Measurements from ENCODE around the gene APOBR. TPM values are rescaled to one million over a fixed set of nuclear protein-coding genes. Genes with fewer than 3 reads are reported as not detected.

APOBR gene
- total RNA-seq, 2 experiments from 2014 or later, result 0.47 to 3.4 TPM

- Histone ChIP-seq H3K79me2 (ENCODE audit: insufficient read depth, low read depth, low read length) (no peaks in the 10 kb centered on the region), H3K9me2 (ENCODE audit: insufficient read depth, low read length) (no peaks in the 10 kb centered on the region), H3K9me3 (ENCODE audit: low read length) (no peaks in the 10 kb centered on the region), H3K27ac (ENCODE audit: low read depth, low read length, poor library complexity, severe bottlenecking) (no peak overlapping the region), H4K20me1 (ENCODE audit: insufficient read depth, low read length) (no peaks in the 10 kb centered on the region), H3K36me3 (ENCODE audit: insufficient read depth, low read length) (no peaks in the 10 kb centered on the region), H3K4me2 (ENCODE audit: low read length) (no peak overlapping the region), H2AFZ (ENCODE audit: low read length) (no peak overlapping the region), H3K4me3 (ENCODE audit: low read depth, low read length, poor library complexity, severe bottlenecking) (no peak overlapping the region), H3K4me1 (ENCODE audit: insufficient read depth, low read length, poor library complexity, severe bottlenecking) (no peaks in the 10 kb centered on the region)
- TF ChIP-seq CTCF (conservative IDR thresholded peaks at IDR 0.05; ENCODE audit: low read length) (no peak), EZH2phosphoT487 (IDR thresholded peaks at IDR 0.05; ENCODE audit: borderline replicate concordance, low read depth, low read length) (no peak)
- CTCF ChIA-PET (ENCODE audit: unreplicated experiment), result no interaction called here
- DNase-seq (ENCODE audit: low spot score), result no peak
- BruUV-seq (replicated peaks), result no TSS peak
- intact Hi-C loops (cut with micrococcal nuclease; ENCODE audit: unreplicated experiment), result no loop called here
- POLR2A ChIA-PET, result no interaction called here
Measured at GRCh38 chr16:28534542-28535373, 40.3 kb downstream of the APOBR start.

- POLR2A ChIA-PET, result no interaction called here
- Histone ChIP-seq H3K4me1 (ENCODE audit: insufficient read depth, low read length, poor library complexity, severe bottlenecking) (no peaks in the 10 kb centered on the region), H4K20me1 (ENCODE audit: insufficient read depth, low read length) (no peaks in the 10 kb centered on the region), H3K36me3 (ENCODE audit: insufficient read depth, low read length) (no peaks in the 10 kb centered on the region), H2AFZ (ENCODE audit: low read length) (no peak overlapping the region), H3K9me3 (ENCODE audit: low read length) (no peaks in the 10 kb centered on the region), H3K27ac (ENCODE audit: low read depth, low read length, poor library complexity, severe bottlenecking) (no peak overlapping the region), H3K9me2 (ENCODE audit: insufficient read depth, low read length) (no peaks in the 10 kb centered on the region), H3K4me2 (ENCODE audit: low read length) (no peak overlapping the region), H3K79me2 (ENCODE audit: insufficient read depth, low read depth, low read length) (no peaks in the 10 kb centered on the region), H3K4me3 (ENCODE audit: low read depth, low read length, poor library complexity, severe bottlenecking) (no peak overlapping the region)
- CTCF ChIA-PET (ENCODE audit: unreplicated experiment), result no interaction called here
- no peak for TF ChIP-seq CTCF (conservative IDR thresholded peaks at IDR 0.05; ENCODE audit: low read length)
- intact Hi-C loops (cut with micrococcal nuclease; ENCODE audit: unreplicated experiment), result no loop called here
- no TSS peak for BruUV-seq (replicated peaks)
- no peak for DNase-seq (ENCODE audit: low spot score)
Measured at GRCh38 chr16:28537076-28537475, 42.6 kb downstream of the APOBR start.

- intact Hi-C loops (cut with micrococcal nuclease; ENCODE audit: unreplicated experiment), result no loop called here
- Histone ChIP-seq H2AFZ (ENCODE audit: low read length) (no peak overlapping the region), H3K9me3 (ENCODE audit: low read length) (no peaks in the 10 kb centered on the region), H4K20me1 (ENCODE audit: insufficient read depth, low read length) (no peaks in the 10 kb centered on the region), H3K4me2 (ENCODE audit: low read length) (no peak overlapping the region), H3K4me3 (ENCODE audit: low read depth, low read length, poor library complexity, severe bottlenecking) (no peak overlapping the region), H3K4me1 (ENCODE audit: insufficient read depth, low read length, poor library complexity, severe bottlenecking) (no peaks in the 10 kb centered on the region), H3K36me3 (ENCODE audit: insufficient read depth, low read length) (no peaks in the 10 kb centered on the region), H3K27ac (ENCODE audit: low read depth, low read length, poor library complexity, severe bottlenecking) (no peak overlapping the region), H3K9me2 (ENCODE audit: insufficient read depth, low read length) (no peaks in the 10 kb centered on the region), H3K79me2 (ENCODE audit: insufficient read depth, low read depth, low read length) (no peaks in the 10 kb centered on the region)
- no peak for DNase-seq (ENCODE audit: low spot score)
- CTCF ChIA-PET (ENCODE audit: unreplicated experiment), result no interaction called here
- no peak for TF ChIP-seq CTCF (conservative IDR thresholded peaks at IDR 0.05; ENCODE audit: low read length)
- POLR2A ChIA-PET, result no interaction called here
- BruUV-seq (replicated peaks), result no TSS peak
Measured at GRCh38 chr16:28537964-28538732, 43.7 kb downstream of the APOBR start.

Measured in OCI-LY7 (cell line).